Activated CD4-positive, alpha-beta T cell treated with anti-CD3 and anti-CD28 coated beads for 36 hours (primary cell): ENCODE measurements around the gene R3HDM2. TPM values are rescaled to one million over a fixed set of nuclear protein-coding genes. Genes with fewer than 3 reads are reported as not detected.
"Not testable (repeated sequence)": the region's sequence is repeated elsewhere in the genome, so short reads cannot be mapped to it uniquely, and the experiment has no call there.

Source experiments
- ATAC-seq: fragments of 200-7000 bp; cut with Tn5 transposase; one replicate; pipeline ENCODE4 v1.10.0; 2021; ENCODE audit warnings: mild to moderate bottlenecking, moderate library complexity
- CTCF ChIA-PET: fragments of 350-600 bp; sonication (Branson Sonifier 250); formaldehyde crosslinking; loops from one replicate; lab custom pipeline; 2021; ENCODE audit warnings: antibody characterized with exemption; lab: Charles Lee
- POLR2A ChIA-PET: fragments of 350-600 bp; sonication (Branson Sonifier 250); formaldehyde crosslinking; loops from one replicate; lab custom pipeline; 2021; ENCODE audit warnings: antibody characterized with exemption, inconsistent platforms; lab: Charles Lee
- DNase-seq: peaks from one replicate; pipeline ENCODE4 v3.0.0-alpha.2; 2020
- H3K27ac Mint-ChIP-seq: one replicate; pipeline ENCODE4 v1.8.0; 2021; ENCODE audit warnings: mixed read lengths
- H3K27me3 Mint-ChIP-seq: one replicate; pipeline ENCODE4 v1.8.0; 2021; ENCODE audit warnings: mixed read lengths
- H3K36me3 Mint-ChIP-seq: one replicate; pipeline ENCODE4 v1.8.0; 2021; ENCODE audit warnings: low read depth, mixed read lengths
- H3K4me1 Mint-ChIP-seq: one replicate; pipeline ENCODE4 v1.8.0; 2021; ENCODE audit warnings: mixed read lengths
- H3K4me3 Mint-ChIP-seq: one replicate; pipeline ENCODE4 v1.8.0; 2021; ENCODE audit warnings: mild to moderate bottlenecking, moderate library complexity, mixed read lengths
- H3K9me3 Mint-ChIP-seq: one replicate; pipeline ENCODE4 v1.8.0; 2021; ENCODE audit warnings: low read depth, mixed read lengths
- intact Hi-C, 2 experiments: fragments of 100-400 bp; cut with DNase I in 1 of 2; cut with micrococcal nuclease in 1 of 2; formaldehyde crosslinking; loops; one replicate each; pipeline versions ENCODE4 v1.14.2 to v1.15.1; 2022 to 2024; cut with DNase I, micrococcal nuclease
- total RNA-seq, 2 experiments: library from RNA; stranded (reverse); gene quantifications; one replicate each; pipeline ENCODE4 v1.2.3, GENCODE V29; 2021

Gene R3HDM2
- total RNA-seq, 2 experiments from 2014 or later, result 45.9 to 52.5 TPM

DNA sequence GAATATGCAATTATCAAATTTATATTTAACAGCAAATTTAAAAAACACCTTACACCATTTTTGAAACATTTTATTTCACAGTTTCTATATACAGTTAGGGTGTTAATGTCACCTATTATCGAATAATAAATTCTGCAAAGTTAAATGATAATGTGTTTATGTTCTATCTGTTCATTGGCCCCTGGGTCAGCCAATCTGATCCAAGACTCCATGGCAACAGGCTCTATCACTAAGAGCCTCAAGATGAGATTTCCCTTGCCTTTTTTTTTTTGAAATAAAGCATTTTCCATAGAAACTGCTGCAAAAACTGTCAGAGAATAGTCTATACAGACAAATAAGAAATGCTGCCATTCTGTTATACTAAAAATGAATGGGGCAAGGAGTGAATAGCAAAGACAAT, 96.6 kb downstream of the R3HDM2 start:
- intact Hi-C loops, result no loop called here
- peaks cover 14% of the 10 kb centered on the region for H3K36me3 Mint-ChIP-seq
- H3K4me3 Mint-ChIP-seq, result no peak overlapping the region
- peaks cover 2% of the 10 kb centered on the region for H3K4me1 Mint-ChIP-seq
- no peak overlapping the region for H3K27ac Mint-ChIP-seq
- ATAC-seq (no peak), DNase-seq (no peak)
- no peaks in the 10 kb centered on the region for H3K27me3 Mint-ChIP-seq
- POLR2A ChIA-PET, result no interaction called here
- H3K9me3 Mint-ChIP-seq, result peaks cover 4% of the 10 kb centered on the region
- CTCF ChIA-PET, result interaction anchor here (0.5 kb wide), 1 partner anchor 70 kb away, joined by 3 read pairs; no protein-coding TSS in a partner anchor

DNA sequence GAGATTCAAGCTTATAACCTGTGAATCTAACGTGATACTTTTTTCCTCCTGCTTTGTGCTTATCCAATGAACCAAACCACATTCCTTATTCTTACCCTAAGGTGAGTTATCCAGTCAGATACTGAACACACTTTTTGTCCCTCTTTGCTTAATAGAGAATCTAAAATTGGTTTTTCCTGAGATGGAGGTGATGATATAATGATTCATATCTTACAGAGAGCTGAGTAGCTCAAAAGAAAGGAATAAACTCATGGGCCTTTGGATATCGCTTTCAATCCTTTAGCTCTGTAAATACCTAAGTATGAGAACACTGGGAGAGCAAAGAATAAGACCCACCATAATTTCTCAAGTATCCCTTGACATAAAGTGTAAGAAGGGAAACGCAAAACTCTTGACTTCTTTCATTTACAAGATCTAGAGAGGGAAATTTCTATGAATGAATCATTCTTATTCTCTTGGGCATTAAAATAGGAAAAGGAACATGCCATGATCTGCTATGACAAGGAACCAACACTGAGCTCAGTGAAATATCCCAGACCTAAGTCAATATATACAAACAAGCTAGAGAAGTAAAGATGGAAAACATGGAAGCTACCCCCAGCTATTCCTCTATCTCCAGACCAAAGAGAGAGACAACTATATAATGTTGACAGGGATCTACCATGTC, 98.1 kb downstream of the R3HDM2 start:
- Mint-ChIP-seq H3K27me3 (no peaks in the 10 kb centered on the region), H3K27ac (no peak overlapping the region), H3K4me1 (peaks cover 2% of the 10 kb centered on the region), H3K9me3 (peaks cover 4% of the 10 kb centered on the region), H3K4me3 (no peak overlapping the region), H3K36me3 (peaks cover 15% of the 10 kb centered on the region)
- DNase-seq (no peak), ATAC-seq (no peak)
- ChIA-PET POLR2A (interaction anchor here (0.6 kb wide), 1 partner anchor 131 kb away, joined by 5 read pairs; no protein-coding TSS in a partner anchor), CTCF (interaction anchor here (0.6 to 2.0 kb wide), 11 partner anchors 11 to 707 kb away, joined by 3 to 9 read pairs (median 3); partner anchors contain the start of gene SHMT2)
- intact Hi-C loops, result no loop called here

DNA sequence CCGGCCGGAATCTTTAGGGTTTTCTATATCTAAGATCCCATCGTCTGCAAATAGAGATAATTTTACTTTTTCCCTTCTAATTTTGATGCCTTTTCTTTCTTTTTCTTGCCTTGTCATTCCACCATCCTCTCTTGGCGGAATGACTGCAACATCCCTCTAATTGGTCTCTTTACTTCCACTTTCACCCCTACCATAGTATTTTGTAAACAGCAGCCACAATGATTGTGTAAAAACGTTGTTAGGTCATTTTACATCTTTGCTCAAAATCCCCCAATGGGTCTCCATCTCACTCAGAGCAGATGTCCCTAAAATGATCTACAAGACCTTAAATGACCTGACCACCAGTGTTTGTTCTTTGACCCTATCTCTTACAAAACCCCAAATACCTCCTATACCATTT, 99.9 kb downstream of the R3HDM2 start:
- POLR2A ChIA-PET, result no interaction called here
- Mint-ChIP-seq H3K9me3 (no peaks in the 10 kb centered on the region), H3K4me3 (no peak overlapping the region), H3K4me1 (peaks cover 2% of the 10 kb centered on the region), H3K36me3 (peaks cover 9% of the 10 kb centered on the region), H3K27ac (no peak overlapping the region), H3K27me3 (no peaks in the 10 kb centered on the region)
- ATAC-seq, result no peak
- no peak for DNase-seq
- CTCF ChIA-PET, result interaction anchor here (1.2 kb wide), 1 partner anchor 8 kb away, joined by 3 read pairs; no protein-coding TSS in a partner anchor
- intact Hi-C loops, result no loop called here

DNA sequence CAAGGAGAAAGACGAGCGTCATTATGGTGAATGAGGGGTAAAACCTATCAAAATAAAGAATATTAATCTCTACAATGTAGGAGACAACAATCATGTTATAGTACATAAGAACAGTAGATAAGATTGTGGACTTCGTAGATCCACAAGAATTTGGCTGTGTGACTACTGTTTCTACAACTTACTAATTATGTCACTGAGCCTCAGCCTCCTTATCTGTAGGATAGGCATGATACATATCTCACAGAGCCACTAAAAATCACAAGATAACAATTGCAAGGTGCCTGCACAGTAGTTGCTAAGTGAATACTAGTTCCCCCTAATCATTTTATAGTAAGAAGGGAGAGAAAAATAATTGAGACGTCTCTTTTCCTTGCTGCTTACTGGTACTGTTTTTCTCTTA, 101.6 kb downstream of the R3HDM2 start:
- H3K9me3 Mint-ChIP-seq, result no peaks in the 10 kb centered on the region
- H3K4me3 Mint-ChIP-seq, result no peak overlapping the region
- H3K27ac Mint-ChIP-seq, result no peak overlapping the region
- POLR2A ChIA-PET, result no interaction called here
- DNase-seq, result no peak
- H3K27me3 Mint-ChIP-seq, result no peaks in the 10 kb centered on the region
- peaks cover 2% of the 10 kb centered on the region for H3K4me1 Mint-ChIP-seq
- intact Hi-C loops, result no loop called here
- peaks cover 9% of the 10 kb centered on the region for H3K36me3 Mint-ChIP-seq
- ATAC-seq, result no peak
- CTCF ChIA-PET, result no interaction called here

DNA sequence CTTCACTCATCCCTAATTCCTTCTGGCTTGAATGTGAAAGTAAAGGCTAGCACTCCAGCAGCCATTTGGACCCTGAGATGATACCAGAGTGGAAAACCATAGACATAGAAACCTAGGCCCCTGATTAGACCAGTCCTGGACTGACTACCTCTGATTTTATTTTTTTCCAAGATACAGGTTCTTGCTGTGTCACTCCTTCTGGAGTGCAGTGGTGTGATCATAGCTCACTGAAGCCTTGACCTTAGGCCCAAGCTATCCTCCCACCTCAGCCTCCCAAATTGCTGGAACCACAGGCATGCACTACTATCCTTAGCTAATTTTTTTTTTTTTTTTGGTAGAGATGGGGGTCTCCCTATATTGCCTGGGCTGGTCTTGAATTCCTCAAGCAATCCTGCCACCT, 105.4 kb downstream of the R3HDM2 start:
- H3K27me3 Mint-ChIP-seq, result no peaks in the 10 kb centered on the region
- POLR2A ChIA-PET, result no interaction called here
- no peak for DNase-seq
- H3K36me3 Mint-ChIP-seq, result peaks cover 4% of the 10 kb centered on the region
- H3K4me1 Mint-ChIP-seq, result peaks cover 2% of the 10 kb centered on the region
- intact Hi-C loops, result no loop called here
- CTCF ChIA-PET, result interaction anchor here (0.6 to 0.7 kb wide), 2 partner anchors 109 to 936 kb away, joined by 3 read pairs; no protein-coding TSS in a partner anchor
- H3K9me3 Mint-ChIP-seq, result no peaks in the 10 kb centered on the region
- H3K27ac Mint-ChIP-seq, result no peak overlapping the region
- ATAC-seq, result no peak
- no peak overlapping the region for H3K4me3 Mint-ChIP-seq

DNA sequence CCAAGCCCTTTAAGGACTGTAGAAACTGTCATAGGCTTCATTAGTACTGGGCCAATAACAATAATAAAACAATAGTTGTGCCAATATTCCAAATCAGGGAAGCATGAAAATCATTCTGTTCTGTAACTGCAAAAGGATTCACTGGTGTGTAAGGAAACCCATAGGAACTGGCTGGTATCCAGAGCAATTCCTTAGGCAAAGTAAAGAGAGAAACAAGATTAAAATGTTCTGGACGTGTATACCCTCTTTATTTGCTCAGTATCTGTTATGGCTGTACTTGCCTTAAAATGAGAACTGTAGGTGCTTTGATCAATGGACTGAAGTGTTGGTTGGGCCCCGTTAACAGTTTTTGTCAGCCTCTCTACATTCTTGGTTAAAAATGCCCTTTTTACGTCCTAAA, 107.4 kb downstream of the R3HDM2 start:
- Mint-ChIP-seq H3K27ac (no peak overlapping the region), H3K4me3 (no peak overlapping the region), H3K36me3 (peaks cover 4% of the 10 kb centered on the region), H3K27me3 (no peaks in the 10 kb centered on the region), H3K4me1 (peaks cover 2% of the 10 kb centered on the region), H3K9me3 (no peaks in the 10 kb centered on the region)
- POLR2A ChIA-PET, result no interaction called here
- no peak for DNase-seq
- intact Hi-C loops, result no loop called here
- CTCF ChIA-PET, result no interaction called here
- ATAC-seq, result no peak

DNA sequence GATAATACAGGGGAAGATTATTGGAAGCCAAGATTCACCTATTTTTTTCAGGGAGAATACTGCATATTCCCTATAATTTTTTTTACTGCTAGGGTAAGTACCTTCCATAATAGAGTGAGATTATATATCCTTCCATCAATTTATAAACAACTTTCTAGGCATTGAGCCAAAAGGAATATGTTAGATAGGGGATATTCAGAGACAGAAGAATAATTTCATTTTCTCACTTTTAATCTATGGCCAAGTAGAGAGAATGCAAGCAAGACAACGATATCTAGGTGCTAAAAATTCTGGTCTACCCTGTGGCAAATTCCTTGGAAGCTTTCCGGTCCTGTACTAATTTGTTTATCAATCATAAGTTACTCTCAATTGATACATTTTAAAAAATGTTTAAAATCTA, 110.2 kb downstream of the R3HDM2 start:
- DNase-seq, result no peak
- H3K9me3 Mint-ChIP-seq, result no peaks in the 10 kb centered on the region
- no peaks in the 10 kb centered on the region for H3K36me3 Mint-ChIP-seq
- no peak for ATAC-seq
- POLR2A ChIA-PET, result no interaction called here
- H3K4me1 Mint-ChIP-seq, result peaks cover 2% of the 10 kb centered on the region
- no peak overlapping the region for H3K27ac Mint-ChIP-seq
- CTCF ChIA-PET, result interaction anchor here (0.6 to 1.0 kb wide), 4 partner anchors 13 to 376 kb away, joined by 3 to 4 read pairs (median 3); no protein-coding TSS in a partner anchor
- intact Hi-C loops, result no loop called here
- no peak overlapping the region for H3K4me3 Mint-ChIP-seq
- no peaks in the 10 kb centered on the region for H3K27me3 Mint-ChIP-seq

DNA sequence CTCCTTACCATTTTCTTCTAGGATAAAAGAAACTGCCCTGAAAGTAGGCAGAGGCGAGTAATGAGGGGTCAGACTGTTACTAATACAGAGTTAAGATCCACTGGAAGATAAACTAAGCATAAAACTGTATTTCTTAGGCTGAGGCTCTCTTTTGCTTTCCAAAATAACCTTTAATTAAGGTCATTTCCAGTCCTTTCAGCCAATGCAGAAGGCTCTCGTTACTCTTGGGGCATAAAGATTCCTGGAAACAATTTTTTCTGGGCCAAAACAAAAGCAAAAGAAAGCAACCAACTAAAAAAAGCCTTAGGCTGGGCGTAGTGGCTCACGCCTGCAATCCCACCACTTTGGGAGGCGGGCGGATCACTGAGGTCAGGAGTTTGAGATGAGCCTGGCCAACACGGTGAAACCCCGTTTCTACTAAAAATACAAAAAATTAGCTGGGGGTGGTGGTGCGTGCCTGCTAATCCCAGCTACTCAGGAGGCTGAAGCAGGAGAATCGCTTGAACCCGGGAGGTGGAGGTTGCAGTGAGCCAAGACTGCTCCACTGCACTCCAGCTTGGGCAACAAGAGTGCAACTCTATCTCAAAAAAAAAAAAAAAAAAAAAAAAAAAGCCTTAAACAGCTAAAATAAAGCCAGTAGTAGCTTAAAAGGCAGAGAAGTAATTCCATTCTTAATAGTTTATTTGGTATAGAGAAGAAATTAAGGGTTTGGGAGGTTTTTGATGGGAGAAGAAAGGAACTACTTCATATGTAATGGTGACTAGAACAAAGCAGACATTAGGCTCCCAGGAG, 111.0 kb downstream of the R3HDM2 start:
- POLR2A ChIA-PET, result no interaction called here
- H3K4me3 Mint-ChIP-seq, result no peak overlapping the region
- no peaks in the 10 kb centered on the region for H3K9me3 Mint-ChIP-seq
- H3K27ac Mint-ChIP-seq, result no peak overlapping the region
- ATAC-seq (no peak), DNase-seq (no peak)
- H3K36me3 Mint-ChIP-seq, result no peaks in the 10 kb centered on the region
- no peaks in the 10 kb centered on the region for H3K27me3 Mint-ChIP-seq
- H3K4me1 Mint-ChIP-seq, result peaks cover 2% of the 10 kb centered on the region
- CTCF ChIA-PET, result interaction anchor here (0.7 to 1.5 kb wide), 6 partner anchors 8 to 376 kb away, joined by 3 to 5 read pairs (median 3); no protein-coding TSS in a partner anchor
- intact Hi-C loops, result no loop called here

DNA sequence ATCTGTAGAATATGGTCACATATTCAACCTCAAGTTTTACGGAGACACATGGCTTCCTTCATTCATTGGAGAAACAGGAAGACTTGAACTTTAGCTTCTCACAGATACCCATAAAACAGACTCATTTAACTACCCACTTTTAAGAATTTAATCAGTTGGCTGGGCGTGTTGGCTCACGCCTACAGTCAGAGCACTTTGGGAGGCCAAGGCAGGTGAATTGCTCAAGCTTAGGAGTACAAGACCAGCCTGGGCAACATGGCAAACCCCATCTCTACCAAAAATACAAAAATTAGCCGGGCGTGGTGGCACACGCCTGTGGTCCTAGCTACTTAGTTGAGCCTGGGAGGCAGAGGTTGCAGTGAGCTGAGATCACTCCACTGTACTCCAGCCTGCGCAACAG, 115.2 kb downstream of the R3HDM2 start:
- Mint-ChIP-seq H3K4me3 (no peak overlapping the region), H3K36me3 (no peaks in the 10 kb centered on the region), H3K9me3 (no peaks in the 10 kb centered on the region), H3K4me1 (no peaks in the 10 kb centered on the region), H3K27ac (no peak overlapping the region), H3K27me3 (no peaks in the 10 kb centered on the region)
- ChIA-PET CTCF (interaction anchor here (0.5 to 1.7 kb wide), 3 partner anchors 14 to 466 kb away, joined by 3 to 7 read pairs (median 5); partner anchors contain the start of gene INHBE), POLR2A (no interaction called here)
- DNase-seq (no peak), ATAC-seq (no peak)
- intact Hi-C loops, result no loop called here

DNA sequence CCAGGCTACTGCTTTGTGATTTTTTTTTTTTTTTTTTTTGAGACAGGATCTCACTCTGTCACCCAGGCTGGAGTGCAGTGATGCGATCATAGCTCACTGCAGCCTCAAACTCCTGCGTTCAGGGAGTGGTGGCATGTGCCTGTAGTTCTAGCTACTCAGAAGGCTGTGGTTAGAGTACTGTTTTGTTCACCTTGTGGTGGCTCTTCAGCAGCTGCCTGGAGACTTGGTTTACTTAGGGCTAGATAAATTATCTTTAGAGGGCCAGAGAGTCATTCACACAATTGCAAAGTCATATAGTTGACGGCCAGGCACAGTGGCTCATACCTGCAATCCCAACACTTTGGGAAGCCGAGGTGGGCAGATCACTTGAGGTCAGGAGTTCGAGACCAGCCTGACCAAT, 118.6 kb downstream of the R3HDM2 start:
- POLR2A ChIA-PET, DNase-seq, H3K4me1 Mint-ChIP-seq, H3K27ac Mint-ChIP-seq, ATAC-seq, intact Hi-C loops, H3K9me3 Mint-ChIP-seq, H3K27me3 Mint-ChIP-seq, H3K4me3 Mint-ChIP-seq: not testable (repeated sequence)
- CTCF ChIA-PET, result interaction anchor here (1.2 to 2.5 kb wide), 3 partner anchors 99 to 147 kb away, joined by 4 to 16 read pairs (median 4); partner anchors contain the start of gene GLI1
- peaks cover 12% of the 10 kb centered on the region for H3K36me3 Mint-ChIP-seq

DNA sequence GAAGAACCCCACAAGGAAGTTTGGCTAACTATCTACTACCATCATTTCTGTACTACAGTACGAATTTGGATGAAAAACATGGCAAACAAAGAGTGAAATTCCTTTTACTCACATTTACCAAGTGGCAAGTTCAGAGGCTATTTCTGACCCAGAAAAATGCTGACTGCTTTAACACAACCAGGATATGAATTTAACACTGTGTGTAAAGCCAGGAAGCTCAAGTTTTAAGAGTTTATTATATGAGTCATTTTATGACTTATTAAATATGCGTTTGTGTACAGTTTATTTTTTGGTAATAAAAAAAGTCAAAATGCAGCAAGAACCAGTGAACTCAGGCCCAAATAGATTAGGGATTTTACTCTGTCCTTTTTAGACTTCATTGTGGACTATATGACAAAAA, 121.4 kb downstream of the R3HDM2 start:
- POLR2A ChIA-PET, result no interaction called here
- H3K9me3 Mint-ChIP-seq, result no peaks in the 10 kb centered on the region
- intact Hi-C loops, result no loop called here
- no peak overlapping the region for H3K4me3 Mint-ChIP-seq
- no peak for DNase-seq
- no peaks in the 10 kb centered on the region for H3K27me3 Mint-ChIP-seq
- no peaks in the 10 kb centered on the region for H3K4me1 Mint-ChIP-seq
- peaks cover 23% of the 10 kb centered on the region for H3K36me3 Mint-ChIP-seq
- CTCF ChIA-PET, result interaction anchor here (0.6 to 3.9 kb wide), 8 partner anchors 9 to 1082 kb away, joined by 3 to 63 read pairs (median 4); partner anchors contain the start of genes GLI1 and INHBE
- H3K27ac Mint-ChIP-seq, result no peak overlapping the region
- no peak for ATAC-seq
